ENCODE measurements around the gene VPS13A.

DNA sequence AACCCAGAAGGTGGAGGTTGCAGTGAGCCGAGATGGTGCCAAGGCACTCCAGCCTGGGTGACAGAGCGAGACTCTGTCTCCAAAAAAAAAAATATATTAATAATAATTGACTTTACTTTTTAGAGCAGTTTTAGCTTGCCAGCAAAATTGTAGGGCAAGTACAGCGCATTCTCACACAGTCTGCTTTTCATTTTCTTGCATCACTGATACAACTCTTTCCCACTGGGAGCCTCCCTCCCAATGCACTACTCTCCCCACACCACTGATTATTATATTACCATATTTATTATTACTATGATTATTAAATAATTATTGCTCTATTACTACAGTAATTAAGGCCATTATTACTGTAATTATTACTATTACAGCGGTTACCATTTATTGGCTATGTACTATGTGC lies 257.9 kb downstream of the VPS13A start:
- no peak for TF ChIP-seq CTCF (IDR thresholded peaks at IDR 0.05)
- no peak for TF ChIP-seq POLR2AphosphoS5 (IDR thresholded peaks at IDR 0.05; ENCODE audit: insufficient read depth in 1 of 2, low read depth in 1 of 2)
